Astrocyte (in vitro differentiated cells and primary cell): ENCODE measurements around the gene PRMT2. TPM values are rescaled to one million over a fixed set of nuclear protein-coding genes. Genes with fewer than 3 reads are reported as not detected.

Experiments used
- DNase-seq: peaks from one replicate; pipeline ENCODE4 v3.0.0-alpha.2; 2010; ENCODE audit warnings: low read depth
- FAIRE-seq: peaks from 2 replicates; lab custom pipeline; 2011; peaks lifted over from hg19 to GRCh38; lab: Jason Lieb, UNC
- H2AFZ ChIP-seq: 2 replicates; pipeline ENCODE4 v1.6.0; 2012; ENCODE audit warnings: low read depth, low read length, inconsistent platforms
- H3K27ac ChIP-seq: 2 replicates; pipeline ENCODE4 v1.5.1; 2011; ENCODE audit warnings: low read depth, low read length, inconsistent platforms
- H3K27me3 ChIP-seq: 2 replicates; pipeline ENCODE4 v1.6.0; 2011; ENCODE audit warnings: low read length, inconsistent platforms; ENCODE audit not compliant: insufficient read depth
- H3K36me3 ChIP-seq: 2 replicates; pipeline ENCODE4 v1.5.1; 2011; ENCODE audit warnings: low read length, inconsistent platforms; ENCODE audit not compliant: insufficient read depth
- H3K4me1 ChIP-seq: 2 replicates; pipeline ENCODE4 v1.5.1; 2011; ENCODE audit warnings: low read length, inconsistent platforms; ENCODE audit not compliant: insufficient read depth
- H3K4me2 ChIP-seq: 2 replicates; pipeline ENCODE4 v1.6.0; 2012; ENCODE audit warnings: low read length, inconsistent platforms
- H3K4me3 ChIP-seq: 2 replicates; pipeline ENCODE4 v1.5.1; 2011; ENCODE audit warnings: low read depth, mild to moderate bottlenecking, low read length, inconsistent platforms; ENCODE audit not compliant: insufficient read depth
- H3K79me2 ChIP-seq: 2 replicates; pipeline ENCODE4 v1.6.0; 2012; ENCODE audit warnings: mild to moderate bottlenecking, low read length, inconsistent platforms; ENCODE audit not compliant: insufficient read depth
- H3K9ac ChIP-seq: 2 replicates; pipeline ENCODE4 v1.6.0; 2012; ENCODE audit warnings: mild to moderate bottlenecking, low read length, inconsistent platforms
- H3K9me3 ChIP-seq: 2 replicates; pipeline ENCODE4 v1.5.1; 2012; ENCODE audit warnings: low read depth, mild to moderate bottlenecking, low read length, inconsistent platforms; ENCODE audit not compliant: insufficient read depth
- H4K20me1 ChIP-seq: 2 replicates; pipeline ENCODE4 v1.6.0; 2012; ENCODE audit warnings: low read length, inconsistent platforms; ENCODE audit not compliant: insufficient read depth
- H3K27ac Mint-ChIP-seq: one replicate; pipeline ENCODE4 v1.8.0; 2021; ENCODE audit warnings: mild to moderate bottlenecking, mixed read lengths; ENCODE audit not compliant: unreplicated experiment
- H3K27me3 Mint-ChIP-seq: one replicate; pipeline ENCODE4 v1.8.0; 2021; ENCODE audit warnings: low read depth, mixed read lengths; ENCODE audit not compliant: unreplicated experiment
- H3K36me3 Mint-ChIP-seq: one replicate; pipeline ENCODE4 v1.8.0; 2021; ENCODE audit warnings: low read depth, mixed read lengths; ENCODE audit not compliant: unreplicated experiment
- H3K4me1 Mint-ChIP-seq: one replicate; pipeline ENCODE4 v1.8.0; 2021; ENCODE audit warnings: low read depth, mixed read lengths; ENCODE audit not compliant: unreplicated experiment
- H3K4me3 Mint-ChIP-seq: one replicate; pipeline ENCODE4 v1.8.0; 2021; ENCODE audit warnings: mild to moderate bottlenecking, moderate library complexity, mixed read lengths; ENCODE audit not compliant: unreplicated experiment
- H3K9me3 Mint-ChIP-seq: one replicate; pipeline ENCODE4 v1.8.0; 2021; ENCODE audit warnings: mild to moderate bottlenecking, mixed read lengths; ENCODE audit not compliant: unreplicated experiment
- EZH2 ChIP-seq: IDR thresholded peaks from 2 replicates; pipeline ENCODE4 v1.6.1; 2012; ENCODE audit warnings: mild to moderate bottlenecking, low read length, inconsistent platforms; ENCODE audit not compliant: insufficient read depth
- total RNA-seq: library from RNA; stranded (reverse); gene quantifications from 2 replicates; pipeline ENCODE4 v1.2.1, GENCODE V29; 2021
- TF ChIP-seq, protein P1 (sequence below): IDR thresholded peaks from 2 replicates; pipeline ENCODE4 v1.5.1; 2011; ENCODE audit warnings: low read depth, mild to moderate bottlenecking, inconsistent platforms, low read length, moderate library complexity; ENCODE audit not compliant: insufficient read depth

Gene PRMT2
- total RNA-seq, 1 donor from 2014 or later = 106 TPM

DNA sequence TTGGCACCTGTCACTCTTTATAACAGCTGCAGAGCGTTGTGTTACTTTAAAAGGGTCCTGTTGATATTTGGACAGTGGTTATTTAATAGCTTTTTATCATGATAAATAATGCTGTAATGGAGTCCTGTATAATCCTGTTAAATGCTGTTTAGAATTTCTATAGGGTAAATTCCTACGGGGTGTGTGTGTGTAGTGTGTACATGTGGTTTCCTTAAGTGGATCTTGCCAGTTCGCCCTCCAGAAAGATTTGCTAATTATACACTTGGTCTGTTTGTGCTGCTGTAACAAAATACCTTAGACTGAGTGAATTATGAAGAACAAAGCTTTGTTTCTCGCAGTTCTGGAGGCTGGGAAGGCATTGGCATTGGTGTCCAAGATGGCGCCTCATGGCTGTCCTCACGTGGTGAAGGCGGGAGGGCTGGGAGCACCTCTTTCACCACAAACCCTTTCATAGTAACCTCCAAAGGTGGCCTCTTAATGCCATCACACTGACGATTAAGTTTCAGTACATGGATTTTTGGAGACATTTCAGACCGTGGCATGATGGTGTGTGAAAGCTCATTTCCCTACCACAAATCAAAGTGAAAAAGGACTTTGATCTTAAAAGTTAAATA is 11.2 kb downstream of the PRMT2 start:
- peaks cover 4% of the 10 kb centered on the region for H3K4me1 ChIP-seq
- no peak overlapping the region for H3K9ac ChIP-seq
- H3K4me3 ChIP-seq = no peak overlapping the region
- TF ChIP-seq, protein P1, sequence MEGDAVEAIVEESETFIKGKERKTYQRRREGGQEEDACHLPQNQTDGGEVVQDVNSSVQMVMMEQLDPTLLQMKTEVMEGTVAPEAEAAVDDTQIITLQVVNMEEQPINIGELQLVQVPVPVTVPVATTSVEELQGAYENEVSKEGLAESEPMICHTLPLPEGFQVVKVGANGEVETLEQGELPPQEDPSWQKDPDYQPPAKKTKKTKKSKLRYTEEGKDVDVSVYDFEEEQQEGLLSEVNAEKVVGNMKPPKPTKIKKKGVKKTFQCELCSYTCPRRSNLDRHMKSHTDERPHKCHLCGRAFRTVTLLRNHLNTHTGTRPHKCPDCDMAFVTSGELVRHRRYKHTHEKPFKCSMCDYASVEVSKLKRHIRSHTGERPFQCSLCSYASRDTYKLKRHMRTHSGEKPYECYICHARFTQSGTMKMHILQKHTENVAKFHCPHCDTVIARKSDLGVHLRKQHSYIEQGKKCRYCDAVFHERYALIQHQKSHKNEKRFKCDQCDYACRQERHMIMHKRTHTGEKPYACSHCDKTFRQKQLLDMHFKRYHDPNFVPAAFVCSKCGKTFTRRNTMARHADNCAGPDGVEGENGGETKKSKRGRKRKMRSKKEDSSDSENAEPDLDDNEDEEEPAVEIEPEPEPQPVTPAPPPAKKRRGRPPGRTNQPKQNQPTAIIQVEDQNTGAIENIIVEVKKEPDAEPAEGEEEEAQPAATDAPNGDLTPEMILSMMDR = no peak
- TF ChIP-seq EZH2 = no peak
- Mint-ChIP-seq H3K9me3 (no peaks in the 10 kb centered on the region), H3K4me1 (peaks cover 3% of the 10 kb centered on the region), H3K4me3 (no peak overlapping the region), H3K36me3 (peaks cover 49% of the 10 kb centered on the region), H3K27ac (no peak overlapping the region), H3K27me3 (no peaks in the 10 kb centered on the region)
- H3K4me2 ChIP-seq = no peak overlapping the region
- peaks cover 71% of the 10 kb centered on the region for H3K79me2 ChIP-seq
- H2AFZ ChIP-seq = no peak overlapping the region
- FAIRE-seq (no peak), DNase-seq (no peak)
- H3K36me3 ChIP-seq = peaks cover 64% of the 10 kb centered on the region
- no peaks in the 10 kb centered on the region for H3K9me3 ChIP-seq
- H3K27me3 ChIP-seq = no peaks in the 10 kb centered on the region
- no peak overlapping the region for H3K27ac ChIP-seq
- H4K20me1 ChIP-seq = peaks cover 72% of the 10 kb centered on the region

DNA sequence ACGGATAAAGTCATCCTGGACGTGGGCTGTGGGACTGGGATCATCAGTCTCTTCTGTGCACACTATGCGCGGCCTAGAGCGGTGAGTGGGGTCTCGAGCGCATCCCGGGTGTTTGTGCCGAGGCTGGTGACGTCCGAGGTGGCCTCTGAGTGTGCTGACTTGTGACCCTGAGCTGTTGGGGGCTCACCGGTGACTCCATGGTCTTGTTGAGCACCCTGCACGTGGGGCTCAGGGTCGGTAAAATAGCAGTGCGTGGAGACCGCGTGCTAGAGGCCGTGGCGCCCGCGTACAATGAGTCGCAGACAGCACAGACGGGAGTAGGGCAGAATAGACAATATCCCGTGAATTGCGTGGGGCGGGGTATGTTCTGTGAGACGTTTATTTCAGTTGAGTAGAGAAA is 13.1 kb downstream of the PRMT2 start:
- Mint-ChIP-seq H3K27me3 (no peaks in the 10 kb centered on the region), H3K9me3 (no peaks in the 10 kb centered on the region), H3K27ac (no peak overlapping the region), H3K36me3 (peaks cover 61% of the 10 kb centered on the region), H3K4me3 (no peak overlapping the region), H3K4me1 (no peaks in the 10 kb centered on the region)
- H3K27me3 ChIP-seq = no peaks in the 10 kb centered on the region
- TF ChIP-seq, protein P1 = no peak
- TF ChIP-seq EZH2 = no peak
- no peaks in the 10 kb centered on the region for H3K4me1 ChIP-seq
- H3K79me2 ChIP-seq = peaks cover 64% of the 10 kb centered on the region
- H3K4me3 ChIP-seq = no peak overlapping the region
- DNase-seq = no peak
- H3K36me3 ChIP-seq = peaks cover 74% of the 10 kb centered on the region
- H3K9me3 ChIP-seq = no peaks in the 10 kb centered on the region
- H3K27ac ChIP-seq = no peak overlapping the region
- H4K20me1 ChIP-seq = peaks cover 78% of the 10 kb centered on the region
- FAIRE-seq = no peak
- H3K9ac ChIP-seq = no peak overlapping the region
- H3K4me2 ChIP-seq = no peak overlapping the region
- H2AFZ ChIP-seq = no peak overlapping the region

- H3K4me3 ChIP-seq = no peak overlapping the region
- no peaks in the 10 kb centered on the region for H3K4me1 ChIP-seq
- Mint-ChIP-seq H3K4me1 (no peaks in the 10 kb centered on the region), H3K27me3 (no peaks in the 10 kb centered on the region), H3K36me3 (peaks cover 67% of the 10 kb centered on the region), H3K27ac (no peak overlapping the region), H3K4me3 (no peak overlapping the region), H3K9me3 (peaks cover 2% of the 10 kb centered on the region)
- TF ChIP-seq, protein P1 = no peak
- no peak for TF ChIP-seq EZH2
- no peak for FAIRE-seq
- no peaks in the 10 kb centered on the region for H3K27me3 ChIP-seq
- H3K9me3 ChIP-seq = no peaks in the 10 kb centered on the region
- H3K9ac ChIP-seq = no peak overlapping the region
- H3K27ac ChIP-seq = no peak overlapping the region
- peaks cover 64% of the 10 kb centered on the region for H3K79me2 ChIP-seq
- peaks cover 74% of the 10 kb centered on the region for H3K36me3 ChIP-seq
- no peak overlapping the region for H3K4me2 ChIP-seq
- peaks cover 75% of the 10 kb centered on the region for H4K20me1 ChIP-seq
- H2AFZ ChIP-seq = no peak overlapping the region
- no peak for DNase-seq
Observed at GRCh38 chr21:46649356-46649755, 13.9 kb downstream of the PRMT2 start.
